ENCODE measurements around the gene FABP3. TPM values are rescaled to one million over a fixed set of nuclear protein-coding genes. Genes with fewer than 3 reads are reported as not detected.

Gene FABP3
- total RNA-seq, 1 donor from 2014 or later: 0.20 TPM

GRCh38 chr1:31318146-31318545 is 54.7 kb downstream of the FABP3 start:
- DNase-seq (ENCODE audit: low read depth in 2 of 2): no peak

GRCh38 chr1:31315902-31316301 is 57.0 kb downstream of the FABP3 start:
- DNase-seq (ENCODE audit: low read depth in 2 of 2): no peak

Other genes starting within 250 kb of the FABP3 start
- not detected in 2 replicates for gene NKAIN1, start 133.2 kb downstream of the FABP3 start, total RNA-seq
- 99.2 and 110 TPM in 2 replicates for gene SNRNP40, start 76.3 kb downstream of the FABP3 start, total RNA-seq
- gene ZCCHC17, start 76.0 kb downstream of the FABP3 start, total RNA-seq: 23.0 and 24.2 TPM in 2 replicates
- 5.2 and 9.1 TPM in 2 replicates for gene SERINC2, start 40.1 kb upstream of the FABP3 start, total RNA-seq
- gene TINAGL1, start 203.4 kb upstream of the FABP3 start, total RNA-seq: 229 and 317 TPM in 2 replicates
- 1.5 and 5.4 TPM in 2 replicates for gene HCRTR1, start 244.6 kb upstream of the FABP3 start, total RNA-seq